IMR-90 (cell line): ENCODE results near the gene LCA5.

Experiments
- BHLHE40 ChIP-seq: fragments of 150-350 bp; IDR thresholded peaks from 2 replicates; pipeline ENCODE4 v1.6.1; 2016; ENCODE audit warnings: mild to moderate bottlenecking, low read depth, low read length
- CEBPB ChIP-seq: IDR thresholded peaks from 2 replicates; pipeline ENCODE4 v1.6.1; 2012; ENCODE audit warnings: low read depth, low read length, improper control_type of control experiment
- MAFK ChIP-seq: IDR thresholded peaks from 2 replicates; pipeline ENCODE4 v1.6.1; 2012; ENCODE audit warnings: low read depth, low read length, improper control_type of control experiment
- MXI1 ChIP-seq: IDR thresholded peaks from 2 replicates; pipeline ENCODE4 v1.6.1; 2012; ENCODE audit warnings: low read depth, mild to moderate bottlenecking, low read length, moderate library complexity, borderline replicate concordance
- POLR2A ChIP-seq: IDR thresholded peaks from 2 replicates; pipeline ENCODE4 v1.6.1; 2012; ENCODE audit warnings: mild to moderate bottlenecking, low read depth, low read length
- RFX5 ChIP-seq: IDR thresholded peaks from 2 replicates; pipeline ENCODE4 v1.8.0; 2012; ENCODE audit warnings: low read depth, mild to moderate bottlenecking, low read length, moderate library complexity
- SMC3 ChIP-seq: fragments of 150-350 bp; IDR thresholded peaks from 2 replicates; pipeline ENCODE4 v1.6.1; 2016; ENCODE audit warnings: low read depth, mild to moderate bottlenecking, antibody characterized with exemption, low read length, moderate library complexity
- USF2 ChIP-seq: fragments of 150-350 bp; IDR thresholded peaks from 2 replicates; pipeline ENCODE4 v1.6.1; 2017; ENCODE audit warnings: mild to moderate bottlenecking, antibody characterized with exemption, low read length, low read depth
- TF ChIP-seq, protein P1 (sequence below): conservative IDR thresholded peaks from 2 replicates; pipeline ENCODE4 v1.5.1; 2012; ENCODE audit warnings: mild to moderate bottlenecking, low read depth, low read length, improper control_type of control experiment
- TF ChIP-seq, protein P2 (sequence below): fragments of 150-350 bp; IDR thresholded peaks from 2 replicates; pipeline ENCODE4 v1.6.1; 2016; ENCODE audit warnings: low read depth, mild to moderate bottlenecking, low read length, moderate library complexity, borderline replicate concordance

- no peak for TF ChIP-seq POLR2A
- TF ChIP-seq, protein P1, sequence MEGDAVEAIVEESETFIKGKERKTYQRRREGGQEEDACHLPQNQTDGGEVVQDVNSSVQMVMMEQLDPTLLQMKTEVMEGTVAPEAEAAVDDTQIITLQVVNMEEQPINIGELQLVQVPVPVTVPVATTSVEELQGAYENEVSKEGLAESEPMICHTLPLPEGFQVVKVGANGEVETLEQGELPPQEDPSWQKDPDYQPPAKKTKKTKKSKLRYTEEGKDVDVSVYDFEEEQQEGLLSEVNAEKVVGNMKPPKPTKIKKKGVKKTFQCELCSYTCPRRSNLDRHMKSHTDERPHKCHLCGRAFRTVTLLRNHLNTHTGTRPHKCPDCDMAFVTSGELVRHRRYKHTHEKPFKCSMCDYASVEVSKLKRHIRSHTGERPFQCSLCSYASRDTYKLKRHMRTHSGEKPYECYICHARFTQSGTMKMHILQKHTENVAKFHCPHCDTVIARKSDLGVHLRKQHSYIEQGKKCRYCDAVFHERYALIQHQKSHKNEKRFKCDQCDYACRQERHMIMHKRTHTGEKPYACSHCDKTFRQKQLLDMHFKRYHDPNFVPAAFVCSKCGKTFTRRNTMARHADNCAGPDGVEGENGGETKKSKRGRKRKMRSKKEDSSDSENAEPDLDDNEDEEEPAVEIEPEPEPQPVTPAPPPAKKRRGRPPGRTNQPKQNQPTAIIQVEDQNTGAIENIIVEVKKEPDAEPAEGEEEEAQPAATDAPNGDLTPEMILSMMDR = no peak
- no peak for TF ChIP-seq MXI1
- TF ChIP-seq CEBPB = no peak
- no peak for TF ChIP-seq USF2
- TF ChIP-seq, protein P2, sequence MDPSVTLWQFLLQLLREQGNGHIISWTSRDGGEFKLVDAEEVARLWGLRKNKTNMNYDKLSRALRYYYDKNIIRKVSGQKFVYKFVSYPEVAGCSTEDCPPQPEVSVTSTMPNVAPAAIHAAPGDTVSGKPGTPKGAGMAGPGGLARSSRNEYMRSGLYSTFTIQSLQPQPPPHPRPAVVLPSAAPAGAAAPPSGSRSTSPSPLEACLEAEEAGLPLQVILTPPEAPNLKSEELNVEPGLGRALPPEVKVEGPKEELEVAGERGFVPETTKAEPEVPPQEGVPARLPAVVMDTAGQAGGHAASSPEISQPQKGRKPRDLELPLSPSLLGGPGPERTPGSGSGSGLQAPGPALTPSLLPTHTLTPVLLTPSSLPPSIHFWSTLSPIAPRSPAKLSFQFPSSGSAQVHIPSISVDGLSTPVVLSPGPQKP = no peak
- TF ChIP-seq BHLHE40 = no peak
- TF ChIP-seq MAFK = no peak
- no peak for TF ChIP-seq SMC3
- no peak for TF ChIP-seq RFX5
These were observed 6.2 kb upstream of the LCA5 start for GRCh38 chr6:79543411-79543810.
